ENCODE measurements around the gene FMNL1.
A peak's percentile ranks its signal among the peaks of the same experiment; 100 is the strongest.

FMNL1 gene

GRCh38 chr17:45256114-45256966 lies 34.7 kb downstream of the FMNL1 start:
- no peak for DNase-seq (ENCODE audit: low read depth in 2 of 2)

GRCh38 chr17:45257115-45257514 lies 35.4 kb downstream of the FMNL1 start:
- DNase-seq (ENCODE audit: low read depth in 2 of 2): no peak

- DNase-seq (ENCODE audit: low read depth in 2 of 2): no peak
Measured at GRCh38 chr17:45258981-45259380, 37.3 kb downstream of the FMNL1 start.

DNA sequence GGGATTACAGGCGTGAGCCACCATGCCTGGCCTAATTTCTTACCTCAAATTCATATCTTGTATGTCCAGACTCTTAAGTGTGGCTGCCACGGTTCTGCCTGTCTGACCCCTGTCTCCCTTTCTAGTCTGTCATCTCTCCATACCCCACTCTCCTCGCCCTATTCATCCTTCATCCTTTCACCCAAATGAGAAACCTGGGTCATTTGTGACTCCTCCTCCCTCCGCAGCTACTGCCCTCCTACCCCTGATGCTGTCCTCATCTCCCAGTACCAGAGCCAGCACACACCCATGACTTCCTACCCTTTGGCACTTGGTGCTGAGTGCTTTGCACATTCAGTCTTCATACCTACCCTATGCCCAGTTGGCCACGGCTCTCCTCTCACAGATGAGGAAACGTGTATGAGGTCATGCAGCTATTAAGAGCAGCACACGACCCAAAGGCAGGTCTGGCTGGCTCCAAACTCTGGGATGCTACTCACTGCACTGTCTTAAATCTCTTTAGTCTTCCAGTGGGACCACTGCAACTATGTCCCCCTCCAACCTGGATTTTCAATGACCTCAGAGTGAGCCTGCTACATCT lies 38.6 kb downstream of the FMNL1 start:
- no peak for DNase-seq (ENCODE audit: low read depth in 2 of 2)

DNA sequence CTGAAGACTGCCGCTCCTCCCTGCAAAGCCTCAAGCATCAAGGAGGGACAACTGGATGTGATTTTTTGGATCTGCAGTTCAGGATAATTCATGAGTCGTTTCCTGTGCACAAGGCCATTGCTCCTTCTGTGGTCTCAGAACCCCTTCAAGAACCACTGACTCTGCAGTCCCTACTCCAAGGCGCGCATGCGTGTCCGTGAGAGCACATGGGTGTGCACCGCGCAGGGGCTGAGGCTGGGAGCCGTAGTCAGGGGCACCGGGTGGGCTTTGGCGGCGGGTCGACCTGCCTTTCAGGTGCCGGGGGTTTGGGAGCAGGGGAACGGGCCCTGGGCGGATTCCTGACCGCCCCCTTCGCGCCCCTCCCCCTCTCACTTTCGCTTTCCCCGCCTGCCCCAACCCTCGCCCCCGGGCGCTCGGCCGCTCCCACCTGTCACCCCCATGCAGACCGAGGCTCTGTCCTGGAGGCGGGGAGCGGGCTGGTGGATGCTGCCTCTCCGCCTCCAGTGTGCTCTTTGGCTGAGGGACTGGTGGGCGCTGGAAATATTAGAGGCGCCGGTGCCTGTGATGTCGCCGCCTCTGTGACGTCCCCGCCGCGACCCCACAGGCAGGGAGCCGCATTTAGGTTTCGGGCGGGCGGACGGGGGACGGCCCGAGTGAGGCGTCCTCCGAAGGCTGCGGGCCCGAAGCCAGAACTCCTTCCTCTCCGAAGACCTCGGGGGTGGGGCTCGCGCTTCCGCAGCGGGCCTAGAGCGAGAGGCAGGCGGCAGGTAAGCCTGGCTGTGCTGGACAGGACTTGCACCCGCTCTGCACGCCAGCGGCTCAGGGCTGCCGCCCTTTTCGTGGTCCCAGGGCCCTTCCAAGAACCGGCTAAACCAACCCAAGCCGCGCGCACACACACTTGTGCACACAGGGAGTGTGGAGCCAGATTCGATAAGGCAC lies 40.2 kb downstream of the FMNL1 start, which contains the start of gene SPATA32:
TSS of gene SPATA32 (minus strand) at position 518 of the 939 bp plus-strand sequence. CDS start at position 440, 78 bp downstream.
- DNase-seq (ENCODE audit: low read depth in 2 of 2): peak; percentile 38 to 50

DNA sequence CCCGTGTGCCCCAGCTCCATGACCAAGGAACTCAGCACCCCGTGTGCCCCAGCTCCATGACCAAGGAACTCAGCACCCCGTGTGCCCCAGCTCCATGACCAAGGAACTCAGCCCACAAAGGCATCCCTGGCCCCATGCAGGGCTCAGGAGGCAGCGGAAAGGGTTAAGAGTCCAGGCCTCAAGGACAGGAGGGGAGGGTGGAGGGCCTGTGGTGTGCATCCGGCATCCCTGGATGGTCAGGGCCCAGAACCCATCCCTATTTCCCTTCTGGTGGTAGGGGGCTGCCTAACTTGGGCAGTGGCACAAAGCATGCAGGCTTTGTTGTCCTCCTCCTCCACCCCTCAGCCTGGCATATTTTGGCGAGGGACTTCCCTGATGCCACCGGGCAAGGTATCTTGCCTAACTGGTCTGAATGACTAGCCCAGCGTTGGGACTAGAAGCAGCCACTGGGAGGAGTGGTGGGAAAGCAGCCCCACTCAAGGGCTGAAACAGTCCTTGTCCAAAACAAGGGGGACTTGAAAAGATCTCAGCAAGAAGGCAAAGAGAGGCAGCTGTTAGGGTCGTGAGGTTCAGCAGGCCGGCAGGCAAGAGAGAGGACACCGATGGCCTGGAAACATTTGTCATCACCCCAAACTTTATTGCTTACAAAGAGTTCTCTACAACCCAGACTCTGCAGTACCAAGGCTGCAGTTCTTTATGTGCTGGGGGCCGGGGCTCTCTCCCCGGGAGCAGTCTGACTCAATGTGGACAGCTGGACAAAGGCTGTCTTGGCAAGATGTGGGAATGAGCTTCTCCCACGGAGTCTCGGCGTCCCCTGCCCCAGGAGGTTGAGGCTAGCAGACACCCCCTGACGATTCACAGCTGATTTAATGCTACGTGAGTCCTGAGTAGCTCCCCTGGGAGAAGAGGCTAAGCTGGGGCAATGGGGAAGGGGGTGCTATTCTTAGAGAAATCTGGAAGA lies 41.1 kb downstream of the FMNL1 start:
- no peak for DNase-seq (ENCODE audit: low read depth in 2 of 2)

DNA sequence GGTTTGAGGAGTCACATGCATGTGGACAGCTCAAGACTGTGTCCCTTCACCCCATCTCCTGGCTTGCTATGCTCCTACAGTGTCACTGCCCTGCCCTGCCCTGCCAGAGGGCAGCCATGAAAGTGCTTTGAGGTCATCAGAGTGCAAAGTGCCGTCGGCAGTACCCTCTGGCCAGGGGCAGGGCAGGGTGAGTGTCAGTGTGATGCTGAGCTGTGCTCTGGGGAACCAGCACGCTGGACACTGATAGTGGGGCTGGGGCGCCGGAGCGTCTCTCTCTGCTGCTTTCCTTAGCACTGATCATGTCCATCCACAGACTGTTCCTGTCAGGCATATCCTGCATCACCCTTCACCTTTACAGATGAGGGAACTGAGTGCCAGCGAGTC lies 41.8 kb downstream of the FMNL1 start:
- no peak for DNase-seq (ENCODE audit: low read depth in 2 of 2)

DNA sequence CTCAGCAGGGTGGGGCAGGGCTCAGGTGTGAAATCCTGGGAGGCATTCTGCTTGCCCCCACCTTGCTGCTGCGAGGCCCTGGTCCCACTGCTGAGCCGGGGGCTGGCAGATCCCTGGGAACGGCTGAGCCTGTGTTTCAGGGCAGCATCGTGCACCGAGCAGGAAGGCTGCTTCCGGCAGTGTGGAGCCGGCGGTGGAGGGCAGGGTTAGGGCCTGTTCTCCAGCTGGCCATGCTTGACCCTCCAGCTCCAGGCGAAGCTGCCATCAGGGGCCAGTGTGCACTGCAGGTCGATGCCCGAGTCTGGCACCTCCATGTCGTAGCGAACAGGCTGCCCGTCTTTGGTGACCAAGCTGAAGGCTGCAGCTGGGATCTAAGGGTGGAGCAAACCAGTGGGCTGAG lies 42.7 kb downstream of the FMNL1 start:
- DNase-seq (ENCODE audit: low read depth in 2 of 2): no peak

- DNase-seq (ENCODE audit: low read depth in 2 of 2): no peak
Measured at GRCh38 chr17:45264988-45265387, 43.3 kb downstream of the FMNL1 start.

DNA sequence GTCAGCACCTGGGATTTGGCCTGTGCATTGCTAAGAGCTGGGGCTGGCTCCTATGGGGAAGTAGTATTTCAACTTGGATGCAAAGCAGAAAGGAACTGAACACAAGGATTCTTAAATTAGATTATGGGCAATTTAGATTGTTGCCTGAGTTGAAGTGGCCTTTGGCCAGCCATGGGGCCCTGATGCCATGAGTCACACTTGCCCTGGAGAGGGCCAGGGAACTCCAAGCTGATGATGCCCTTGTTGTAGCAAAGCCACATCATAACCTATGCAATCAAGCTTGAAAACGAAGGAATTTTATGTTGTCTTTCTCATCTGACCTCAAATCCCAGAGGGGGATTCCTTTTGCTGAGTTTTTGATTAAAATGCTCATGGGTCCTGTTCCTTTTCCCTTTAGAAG lies 44.1 kb downstream of the FMNL1 start:
- no peak for DNase-seq (ENCODE audit: low read depth in 2 of 2)

DNA sequence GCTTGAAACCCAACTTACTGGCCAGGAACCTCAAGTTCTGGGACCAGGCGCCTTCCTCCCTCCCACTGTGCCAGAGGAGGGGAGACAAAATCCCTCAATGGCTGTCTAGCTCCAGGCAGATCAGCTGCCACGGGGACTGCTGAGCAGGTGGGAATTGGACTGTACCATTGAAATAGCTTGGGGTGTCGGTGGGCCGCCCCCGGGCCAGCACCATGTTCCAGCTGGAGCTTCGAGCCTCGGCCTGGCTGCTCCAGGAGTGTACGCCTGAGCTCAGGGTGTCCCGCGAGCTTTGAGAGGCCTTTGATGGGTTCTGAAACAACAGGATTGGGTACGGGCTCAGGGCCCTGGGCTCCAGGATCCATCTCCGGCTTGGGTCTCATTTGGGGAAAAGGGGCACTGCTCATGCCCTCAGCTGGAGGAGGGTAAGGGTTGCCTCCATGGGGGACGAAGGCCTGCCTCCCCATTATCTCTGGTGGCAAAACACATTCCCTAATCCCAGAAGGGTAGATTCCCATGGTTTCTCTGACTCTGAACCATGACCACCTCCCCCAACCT lies 44.8 kb downstream of the FMNL1 start:
- no peak for DNase-seq (ENCODE audit: low read depth in 2 of 2)

DNA sequence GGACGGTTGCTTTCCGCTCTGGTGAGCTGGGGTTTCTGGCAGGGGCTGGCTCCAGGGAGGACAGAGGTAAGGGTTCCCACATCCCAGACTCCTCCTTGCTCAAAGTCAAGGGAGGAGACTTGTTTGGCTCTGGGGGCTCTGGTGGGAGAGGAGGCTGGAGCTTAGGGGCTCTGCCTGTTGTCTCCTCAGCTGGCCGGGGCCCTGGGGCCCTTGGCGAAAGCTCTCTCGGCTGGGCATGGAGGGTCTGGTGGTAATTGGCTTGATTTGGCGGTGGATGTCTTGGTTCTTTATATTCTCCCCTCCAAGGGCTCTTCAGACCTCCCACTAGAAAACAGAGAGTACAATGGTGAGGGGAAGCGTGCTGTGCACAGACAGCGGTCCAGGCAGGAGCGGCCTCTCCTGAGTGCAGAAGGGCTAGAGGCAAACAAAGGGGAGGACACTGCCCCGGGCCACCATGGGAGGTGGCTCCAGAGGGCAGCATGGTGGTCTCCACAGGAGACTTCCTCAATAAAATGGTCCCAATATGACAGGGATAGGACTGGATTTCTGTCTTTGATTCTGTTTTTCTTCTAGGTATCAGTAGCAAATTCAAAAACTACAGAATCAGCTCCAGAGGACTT lies 45.9 kb downstream of the FMNL1 start:
- no peak for DNase-seq (ENCODE audit: low read depth in 2 of 2)

DNA sequence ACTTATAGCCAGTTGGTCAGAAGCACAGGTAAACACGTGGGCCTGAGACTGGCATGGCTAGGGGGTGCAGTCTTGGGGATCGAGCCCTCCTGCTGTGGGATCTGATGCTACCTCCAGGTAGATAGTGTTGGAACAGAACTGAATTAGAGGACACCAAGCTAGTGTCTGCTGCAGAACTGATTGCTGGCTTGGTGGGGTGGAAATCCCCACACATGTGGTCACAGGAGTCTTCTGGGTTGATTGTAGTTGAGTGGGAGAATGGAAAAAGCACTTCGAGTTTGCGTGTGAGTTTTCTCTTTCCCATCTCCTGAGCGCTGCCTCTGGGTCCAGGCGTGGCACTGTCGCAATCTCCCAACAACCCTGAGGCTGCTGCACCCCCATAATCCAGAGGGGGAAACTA lies 48.2 kb downstream of the FMNL1 start:
- DNase-seq (ENCODE audit: low read depth in 2 of 2): no peak

- DNase-seq (ENCODE audit: low read depth in 2 of 2): peak in 1 of 2 donors; percentile 39
Measured at GRCh38 chr17:45270828-45271418, 49.2 kb downstream of the FMNL1 start.

- DNase-seq (ENCODE audit: low read depth in 2 of 2): no peak
Measured at GRCh38 chr17:45271603-45272002, 49.9 kb downstream of the FMNL1 start.

- no peak for DNase-seq (ENCODE audit: low read depth in 2 of 2)
Measured at GRCh38 chr17:45273551-45273957, 51.9 kb downstream of the FMNL1 start.

DNA sequence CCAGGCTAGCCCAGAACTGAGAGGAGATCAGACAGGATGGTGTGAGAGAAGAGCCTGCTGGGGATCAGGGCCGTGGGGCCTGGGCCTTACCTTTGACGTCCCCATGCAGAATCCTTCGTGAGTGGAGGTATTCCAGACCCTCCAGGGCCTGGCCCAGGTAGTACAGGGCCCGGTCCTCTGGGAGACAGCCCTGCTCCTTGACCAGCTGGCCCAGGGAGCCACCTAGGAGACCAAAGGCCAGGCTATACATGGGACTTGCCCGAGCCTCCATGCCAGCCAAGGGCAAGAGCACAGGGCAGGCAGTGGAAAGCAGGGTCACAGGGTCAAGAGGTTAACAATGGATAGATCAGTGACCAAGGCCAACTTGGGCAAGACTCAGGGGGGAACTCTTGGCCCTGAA lies 52.3 kb downstream of the FMNL1 start:
- no peak for DNase-seq (ENCODE audit: low read depth in 2 of 2)

- DNase-seq (ENCODE audit: low read depth in 2 of 2): no peak
Measured at GRCh38 chr17:45276031-45276430, 54.3 kb downstream of the FMNL1 start.

GRCh38 chr17:45277216-45277849 lies 55.6 kb downstream of the FMNL1 start:
- DNase-seq (ENCODE audit: low read depth in 2 of 2): peak; percentile 86 to 89

Data from activated CD4-positive, alpha-beta T cell treated with anti-CD3 and anti-CD28 coated beads for 24 hours (primary cell).